Kidney epithelial cell (primary cell): Measurements from ENCODE around the gene CCM2L. TPM values are rescaled to one million over a fixed set of nuclear protein-coding genes. Genes with fewer than 3 reads are reported as not detected.

Experiments
- DNase-seq: peaks from one replicate; pipeline ENCODE4 v3.0.0-alpha.2; 2010; ENCODE audit warnings: low read depth
- H3K27me3 ChIP-seq: 2 replicates; pipeline ENCODE4 v1.6.0; 2011; ENCODE audit warnings: low read length; ENCODE audit not compliant: control insufficient read depth, insufficient read depth
- H3K36me3 ChIP-seq: 2 replicates; pipeline ENCODE4 v1.5.1; 2011; ENCODE audit warnings: low read length; ENCODE audit not compliant: control insufficient read depth, insufficient read depth
- H3K4me3 ChIP-seq: 2 replicates; pipeline ENCODE4 v1.5.1; 2011; ENCODE audit warnings: low read depth, mild to moderate bottlenecking, control low read depth, low read length
- total RNA-seq: library from RNA; depleted of rRNA; stranded (reverse); fragments of >200 nt; gene quantifications from 2 replicates; pipeline ENCODE4 v1.2.3, GENCODE V29; 2015
- TF ChIP-seq, protein P1 (sequence below): IDR thresholded peaks from 2 replicates; pipeline ENCODE4 v1.5.1; 2011; ENCODE audit warnings: mild to moderate bottlenecking, moderate library complexity, low read length, control low read depth, inconsistent platforms; ENCODE audit not compliant: insufficient read depth, poor library complexity, severe bottlenecking

The CCM2L gene
- total RNA-seq, 1 donor from 2014 or later: not detected

DNA sequence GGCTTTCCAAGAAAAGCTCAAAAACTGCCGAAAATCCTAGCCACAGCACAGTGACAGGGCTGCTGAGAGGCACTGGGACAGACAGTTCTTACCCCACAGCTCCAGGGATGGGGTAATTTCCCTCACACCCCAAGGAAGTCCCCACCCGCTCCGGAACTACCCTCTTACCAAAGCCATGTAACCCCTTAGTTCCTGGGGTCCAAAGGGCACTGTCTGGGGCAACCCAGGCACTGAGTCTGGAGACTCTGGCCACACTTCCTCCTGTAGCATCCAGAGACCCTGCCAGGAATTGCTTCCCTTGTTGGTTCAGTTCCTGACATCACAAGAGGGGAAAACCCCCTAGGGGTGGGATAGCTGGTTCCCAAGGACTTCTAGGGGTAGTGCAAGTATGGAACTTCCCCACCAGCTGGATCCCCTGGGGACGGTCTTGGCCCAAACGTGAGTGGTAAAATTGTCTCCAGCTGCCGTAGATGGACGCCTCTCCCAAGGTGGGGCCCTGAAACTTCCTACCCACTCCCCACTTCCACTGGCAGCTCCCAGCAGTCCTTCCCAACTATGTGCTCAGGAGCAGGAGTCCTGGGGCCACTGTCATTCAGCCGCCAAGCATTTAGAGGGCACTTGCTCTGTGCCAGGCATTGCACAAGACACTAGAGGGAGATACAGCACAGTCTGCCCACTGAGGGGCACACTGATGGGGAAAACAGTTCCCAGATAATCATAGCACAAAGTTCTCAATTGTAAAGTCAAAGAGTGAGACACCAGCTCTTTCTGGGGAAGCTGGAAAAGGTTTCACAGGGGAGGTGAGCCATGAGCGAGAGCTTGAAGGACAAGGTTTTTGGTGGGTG, 24.6 kb downstream of the CCM2L start:
- no peaks in the 10 kb centered on the region for H3K36me3 ChIP-seq
- no peak for DNase-seq
- no peak overlapping the region for H3K4me3 ChIP-seq
- H3K27me3 ChIP-seq: peaks cover 30% of the 10 kb centered on the region
- TF ChIP-seq, protein P1, sequence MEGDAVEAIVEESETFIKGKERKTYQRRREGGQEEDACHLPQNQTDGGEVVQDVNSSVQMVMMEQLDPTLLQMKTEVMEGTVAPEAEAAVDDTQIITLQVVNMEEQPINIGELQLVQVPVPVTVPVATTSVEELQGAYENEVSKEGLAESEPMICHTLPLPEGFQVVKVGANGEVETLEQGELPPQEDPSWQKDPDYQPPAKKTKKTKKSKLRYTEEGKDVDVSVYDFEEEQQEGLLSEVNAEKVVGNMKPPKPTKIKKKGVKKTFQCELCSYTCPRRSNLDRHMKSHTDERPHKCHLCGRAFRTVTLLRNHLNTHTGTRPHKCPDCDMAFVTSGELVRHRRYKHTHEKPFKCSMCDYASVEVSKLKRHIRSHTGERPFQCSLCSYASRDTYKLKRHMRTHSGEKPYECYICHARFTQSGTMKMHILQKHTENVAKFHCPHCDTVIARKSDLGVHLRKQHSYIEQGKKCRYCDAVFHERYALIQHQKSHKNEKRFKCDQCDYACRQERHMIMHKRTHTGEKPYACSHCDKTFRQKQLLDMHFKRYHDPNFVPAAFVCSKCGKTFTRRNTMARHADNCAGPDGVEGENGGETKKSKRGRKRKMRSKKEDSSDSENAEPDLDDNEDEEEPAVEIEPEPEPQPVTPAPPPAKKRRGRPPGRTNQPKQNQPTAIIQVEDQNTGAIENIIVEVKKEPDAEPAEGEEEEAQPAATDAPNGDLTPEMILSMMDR: no peak

DNA sequence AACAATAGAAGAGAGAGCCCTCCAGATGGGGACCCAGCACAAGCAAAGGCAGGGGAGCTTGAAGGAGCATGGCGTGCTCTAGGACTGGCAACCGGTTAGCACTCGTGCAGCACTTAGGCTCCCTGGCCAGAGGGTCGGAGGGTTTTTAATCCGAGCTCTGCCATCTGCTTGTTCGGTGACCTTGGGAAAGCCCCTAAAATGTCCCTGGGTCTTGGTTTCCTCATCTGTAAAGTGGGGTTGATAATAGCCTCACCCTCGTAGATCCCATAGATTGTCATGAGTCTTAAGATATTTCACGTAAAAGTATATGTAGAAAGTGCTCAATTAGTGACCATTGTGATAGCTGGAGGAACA, 25.2 kb downstream of the CCM2L start:
- H3K4me3 ChIP-seq: no peak overlapping the region
- H3K27me3 ChIP-seq: peaks cover 29% of the 10 kb centered on the region
- no peaks in the 10 kb centered on the region for H3K36me3 ChIP-seq
- no peak for DNase-seq
- TF ChIP-seq, protein P1: no peak

DNA sequence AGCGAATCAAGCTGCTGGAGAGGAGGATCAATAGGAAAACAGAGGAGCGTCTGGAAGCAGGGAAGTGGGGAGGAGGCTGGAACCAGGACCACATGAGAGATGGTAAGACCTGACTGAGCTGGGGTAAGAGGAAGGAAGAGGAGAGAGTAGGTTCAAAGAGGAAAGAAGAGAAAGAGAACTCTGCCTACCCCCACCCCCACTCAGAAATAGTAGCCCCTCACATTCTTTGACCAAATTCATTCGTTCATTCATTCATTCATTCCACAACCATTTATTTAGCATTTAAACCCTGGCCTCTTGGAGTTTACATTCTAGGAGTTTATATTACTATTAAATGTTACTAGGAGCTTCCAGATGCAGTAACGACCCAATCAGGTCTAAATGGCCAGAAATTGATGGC, 26.0 kb downstream of the CCM2L start:
- Histone ChIP-seq H3K27me3 (peaks cover 23% of the 10 kb centered on the region), H3K4me3 (no peak overlapping the region), H3K36me3 (no peaks in the 10 kb centered on the region)
- DNase-seq: no peak
- TF ChIP-seq, protein P1: no peak

DNA sequence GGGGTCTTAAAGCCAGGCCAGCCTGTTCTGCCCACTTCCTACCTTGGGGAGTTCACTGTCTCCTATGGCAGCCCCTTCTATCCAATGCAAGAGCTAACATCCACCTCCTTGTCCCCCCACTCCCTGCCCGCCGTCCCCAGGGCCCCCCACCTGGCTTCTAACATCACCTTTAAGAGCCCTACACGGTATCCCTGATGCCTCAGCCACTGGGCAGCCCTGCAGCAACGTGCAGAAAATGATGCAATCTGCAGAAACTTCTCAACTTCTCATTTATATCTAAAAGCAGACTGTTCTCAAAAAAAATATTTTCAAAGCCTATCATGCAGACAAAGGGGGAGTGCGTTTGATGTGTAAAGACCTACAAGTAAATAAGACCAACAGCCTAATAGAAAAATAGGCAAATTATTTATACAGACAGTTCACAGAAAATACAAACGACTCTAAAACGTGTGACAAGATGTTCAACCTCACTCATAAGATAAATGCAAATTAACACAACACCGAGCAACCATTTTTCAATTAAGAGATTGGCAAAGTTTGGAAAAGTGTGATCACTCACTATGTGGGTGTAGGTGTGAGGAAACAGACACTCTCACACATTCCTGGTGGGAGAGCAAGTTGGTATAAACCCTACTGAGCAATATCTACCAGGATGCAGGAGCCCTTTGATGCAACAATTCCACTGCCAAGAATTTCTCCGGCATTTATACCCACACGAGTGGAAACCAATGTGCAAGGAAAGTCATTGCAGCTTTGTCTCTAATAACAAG, 26.7 kb downstream of the CCM2L start:
- no peak overlapping the region for H3K4me3 ChIP-seq
- DNase-seq: no peak
- H3K27me3 ChIP-seq: peaks cover 19% of the 10 kb centered on the region
- no peaks in the 10 kb centered on the region for H3K36me3 ChIP-seq
- TF ChIP-seq, protein P1: no peak

DNA sequence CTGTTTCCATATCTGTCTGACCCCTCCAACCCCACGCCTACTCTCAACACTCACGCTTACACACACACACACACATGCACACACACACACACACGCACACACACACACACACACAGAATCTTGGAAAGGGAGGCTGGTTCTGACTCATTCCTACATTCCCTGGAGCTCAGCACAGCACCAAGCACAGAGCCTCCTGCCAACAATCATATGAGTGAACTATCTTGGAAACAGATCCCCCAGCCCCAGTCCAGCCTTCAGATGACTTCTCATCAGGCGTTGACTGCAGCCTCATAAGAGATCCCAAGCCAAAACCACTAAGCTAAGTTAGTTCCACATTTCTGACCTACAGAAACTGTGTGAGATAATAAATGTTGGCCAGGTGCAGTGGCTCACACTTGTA, 27.7 kb downstream of the CCM2L start:
- no peak for DNase-seq
- TF ChIP-seq, protein P1: no peak
- no peaks in the 10 kb centered on the region for H3K36me3 ChIP-seq
- peaks cover 15% of the 10 kb centered on the region for H3K27me3 ChIP-seq
- H3K4me3 ChIP-seq: no peak overlapping the region
